Loucy (cell line): ENCODE data around the gene ZSCAN21.
"Not testable (repeated sequence)": the region's sequence is repeated elsewhere in the genome, so short reads cannot be mapped to it uniquely, and the experiment has no call there.

Source experiments
- H2AFZ ChIP-seq: fragments of 200-600 bp; sonication (generic); 2 replicates; pipeline ENCODE4 v1.6.0; 2016; ENCODE audit warnings: antibody characterized with exemption, mild to moderate bottlenecking, low read length, moderate library complexity
- H3F3A ChIP-seq: fragments of 200-600 bp; 2 replicates; pipeline ENCODE4 v1.6.0; 2016; ENCODE audit warnings: antibody characterized with exemption, low read depth, mild to moderate bottlenecking
- H3K27me3 ChIP-seq: fragments of 200-600 bp; sonication (generic); 2 replicates; pipeline ENCODE4 v1.6.1; 2014; ENCODE audit warnings: low read length, mild to moderate bottlenecking; ENCODE audit not compliant: insufficient read depth, poor library complexity, severe bottlenecking
- H3K36me3 ChIP-seq: fragments of 200-600 bp; sonication (generic); 2 replicates; pipeline ENCODE4 v1.6.1; 2016; ENCODE audit warnings: low read length; ENCODE audit not compliant: insufficient read depth
- H3K4me1 ChIP-seq: fragments of 200-600 bp; sonication (generic); 2 replicates; pipeline ENCODE4 v1.5.1; 2014; ENCODE audit warnings: low read length, mild to moderate bottlenecking; ENCODE audit not compliant: insufficient read depth, poor library complexity, severe bottlenecking
- H3K4me2 ChIP-seq: fragments of 200-600 bp; sonication (generic); 2 replicates; pipeline ENCODE4 v1.6.0; 2014; ENCODE audit warnings: antibody characterized with exemption, low read length, low read depth, mild to moderate bottlenecking; ENCODE audit not compliant: poor library complexity, severe bottlenecking
- H3K4me3 ChIP-seq: fragments of 200-600 bp; sonication (generic); 2 replicates; pipeline ENCODE4 v1.5.1; 2014; ENCODE audit warnings: low read length, mild to moderate bottlenecking, mixed read lengths; ENCODE audit not compliant: poor library complexity, severe bottlenecking
- H3K79me2 ChIP-seq: fragments of 200-600 bp; sonication (generic); 2 replicates; pipeline ENCODE4 v1.6.1; 2014; ENCODE audit warnings: low read length; ENCODE audit not compliant: insufficient read depth
- H3K9ac ChIP-seq: fragments of 200-600 bp; sonication (generic); 2 replicates; pipeline ENCODE4 v1.6.0; 2014; ENCODE audit warnings: mild to moderate bottlenecking, low read depth, low read length, moderate library complexity; ENCODE audit not compliant: poor library complexity, severe bottlenecking
- H3K9me2 ChIP-seq: fragments of 200-600 bp; sonication (generic); replicated peaks from 2 replicates; pipeline ENCODE4 v1.6.1; 2016; ENCODE audit warnings: low read depth, low read length, mixed read lengths
- H3K9me3 ChIP-seq: fragments of 200-600 bp; sonication (generic); 2 replicates; pipeline ENCODE4 v1.6.1; 2014; ENCODE audit warnings: mild to moderate bottlenecking, antibody characterized with exemption, low read length, low read depth; ENCODE audit not compliant: insufficient read depth
- H4K20me1 ChIP-seq: fragments of 200-600 bp; sonication (generic); 2 replicates; pipeline ENCODE4 v1.6.0; 2014; ENCODE audit warnings: antibody characterized with exemption, low read length, mild to moderate bottlenecking; ENCODE audit not compliant: insufficient read depth, poor library complexity, severe bottlenecking
- EZH2phosphoT487 ChIP-seq: fragments of 200-600 bp; IDR thresholded peaks from 2 replicates; pipeline ENCODE4 v1.6.1; 2018; ENCODE audit warnings: antibody characterized with exemption, mild to moderate bottlenecking, moderate library complexity, borderline replicate concordance
- TF ChIP-seq, protein P1 (sequence below): fragments of 200-600 bp; sonication (generic); conservative IDR thresholded peaks from 2 replicates; pipeline ENCODE4 v1.5.1; 2014; ENCODE audit warnings: mild to moderate bottlenecking, antibody characterized with exemption, low read length

Gene ZSCAN21

DNA sequence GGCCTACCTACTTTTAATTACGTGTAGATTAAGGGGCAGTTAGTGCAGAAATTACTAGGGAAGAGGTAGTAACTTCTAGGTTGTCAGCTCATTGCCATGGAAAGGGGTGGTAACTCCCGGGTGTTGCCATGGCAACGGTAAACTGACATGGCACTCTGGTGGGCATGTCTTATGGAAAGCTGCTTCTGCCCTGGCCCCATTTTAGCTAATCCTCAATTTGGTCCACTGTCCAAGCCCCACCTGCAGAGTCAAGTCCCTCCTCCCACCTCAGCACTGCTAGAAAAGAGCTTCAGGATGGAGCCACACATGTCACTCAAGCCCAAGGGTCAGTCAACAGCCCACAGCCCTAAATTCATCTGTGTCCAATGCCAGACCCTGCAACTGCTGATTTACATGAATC is 41.7 kb upstream of the ZSCAN21 start:
- H2AFZ ChIP-seq, result no peak overlapping the region
- no peaks in the 10 kb centered on the region for H3K9me2 ChIP-seq
- H3K27me3 ChIP-seq, result no peaks in the 10 kb centered on the region
- no peaks in the 10 kb centered on the region for H4K20me1 ChIP-seq
- H3K9me3 ChIP-seq, result no peaks in the 10 kb centered on the region
- no peak overlapping the region for H3K4me2 ChIP-seq
- no peaks in the 10 kb centered on the region for H3K4me1 ChIP-seq
- no peaks in the 10 kb centered on the region for H3F3A ChIP-seq
- TF ChIP-seq, protein P1, sequence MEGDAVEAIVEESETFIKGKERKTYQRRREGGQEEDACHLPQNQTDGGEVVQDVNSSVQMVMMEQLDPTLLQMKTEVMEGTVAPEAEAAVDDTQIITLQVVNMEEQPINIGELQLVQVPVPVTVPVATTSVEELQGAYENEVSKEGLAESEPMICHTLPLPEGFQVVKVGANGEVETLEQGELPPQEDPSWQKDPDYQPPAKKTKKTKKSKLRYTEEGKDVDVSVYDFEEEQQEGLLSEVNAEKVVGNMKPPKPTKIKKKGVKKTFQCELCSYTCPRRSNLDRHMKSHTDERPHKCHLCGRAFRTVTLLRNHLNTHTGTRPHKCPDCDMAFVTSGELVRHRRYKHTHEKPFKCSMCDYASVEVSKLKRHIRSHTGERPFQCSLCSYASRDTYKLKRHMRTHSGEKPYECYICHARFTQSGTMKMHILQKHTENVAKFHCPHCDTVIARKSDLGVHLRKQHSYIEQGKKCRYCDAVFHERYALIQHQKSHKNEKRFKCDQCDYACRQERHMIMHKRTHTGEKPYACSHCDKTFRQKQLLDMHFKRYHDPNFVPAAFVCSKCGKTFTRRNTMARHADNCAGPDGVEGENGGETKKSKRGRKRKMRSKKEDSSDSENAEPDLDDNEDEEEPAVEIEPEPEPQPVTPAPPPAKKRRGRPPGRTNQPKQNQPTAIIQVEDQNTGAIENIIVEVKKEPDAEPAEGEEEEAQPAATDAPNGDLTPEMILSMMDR, result no peak
- TF ChIP-seq EZH2phosphoT487, result no peak
- no peaks in the 10 kb centered on the region for H3K79me2 ChIP-seq
- H3K9ac ChIP-seq, result no peak overlapping the region
- H3K36me3 ChIP-seq, result no peaks in the 10 kb centered on the region
- H3K4me3 ChIP-seq, result no peak overlapping the region

DNA sequence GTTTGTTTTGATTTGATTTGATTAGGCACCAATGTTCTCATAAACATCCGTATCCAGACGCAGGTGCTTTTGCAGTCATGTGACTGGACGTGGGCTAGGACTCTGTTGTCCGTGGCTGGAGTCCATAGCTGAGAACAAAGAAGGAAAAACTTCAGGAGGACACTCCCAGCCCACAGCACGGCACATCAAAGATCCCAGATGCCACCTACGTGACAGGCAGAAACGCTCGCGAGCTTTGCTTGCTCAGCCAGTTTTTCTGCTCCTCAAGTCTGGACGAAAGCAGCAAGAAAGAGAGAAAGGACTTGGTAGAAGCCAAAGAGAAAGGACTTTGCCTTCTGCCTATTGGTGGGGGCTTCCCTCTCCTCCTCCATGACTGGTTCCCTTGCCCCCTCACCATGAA is 41.0 kb upstream of the ZSCAN21 start:
- no peaks in the 10 kb centered on the region for H3F3A ChIP-seq
- no peaks in the 10 kb centered on the region for H3K79me2 ChIP-seq
- H3K4me1 ChIP-seq, result no peaks in the 10 kb centered on the region
- no peak overlapping the region for H3K4me3 ChIP-seq
- no peak overlapping the region for H3K4me2 ChIP-seq
- H3K36me3 ChIP-seq, result no peaks in the 10 kb centered on the region
- no peak overlapping the region for H3K9ac ChIP-seq
- TF ChIP-seq EZH2phosphoT487, result no peak
- TF ChIP-seq, protein P1, result no peak
- H4K20me1 ChIP-seq, result no peaks in the 10 kb centered on the region
- H2AFZ ChIP-seq, result no peak overlapping the region
- no peaks in the 10 kb centered on the region for H3K9me2 ChIP-seq
- no peaks in the 10 kb centered on the region for H3K9me3 ChIP-seq
- H3K27me3 ChIP-seq, result no peaks in the 10 kb centered on the region

- H3K79me2 ChIP-seq, result not testable (repeated sequence)
These were observed 39.6 kb upstream of the ZSCAN21 start for GRCh38 chr7:100009952-100010351.

GRCh38 chr7:100010901-100011300 is 38.7 kb upstream of the ZSCAN21 start:
- H3K4me1 ChIP-seq, result peaks cover 4% of the 10 kb centered on the region
- H3K79me2 ChIP-seq, result peaks cover 4% of the 10 kb centered on the region
- peaks cover under 1% of the 10 kb centered on the region for H4K20me1 ChIP-seq
- H3K4me3 ChIP-seq, result no peak overlapping the region
- no peak overlapping the region for H3K9ac ChIP-seq
- H2AFZ ChIP-seq, result no peak overlapping the region
- H3K4me2 ChIP-seq, result no peak overlapping the region
- TF ChIP-seq, protein P1, result no peak
- H3K27me3 ChIP-seq, result no peaks in the 10 kb centered on the region
- no peaks in the 10 kb centered on the region for H3K9me3 ChIP-seq
- no peaks in the 10 kb centered on the region for H3K9me2 ChIP-seq
- no peaks in the 10 kb centered on the region for H3F3A ChIP-seq
- no peaks in the 10 kb centered on the region for H3K36me3 ChIP-seq

More at GRCh38 chr7:100009952-100010351, 39.6 kb upstream of the ZSCAN21 start:
- not testable (repeated sequence) for H3K4me2 ChIP-seq, H2AFZ ChIP-seq, H3K4me1 ChIP-seq, H3K36me3 ChIP-seq, H3K9me3 ChIP-seq, H3K4me3 ChIP-seq, H3K27me3 ChIP-seq, H4K20me1 ChIP-seq, H3K9me2 ChIP-seq, H3K9ac ChIP-seq, H3F3A ChIP-seq
